Measurements from ENCODE around the gene MUC6.

DNA sequence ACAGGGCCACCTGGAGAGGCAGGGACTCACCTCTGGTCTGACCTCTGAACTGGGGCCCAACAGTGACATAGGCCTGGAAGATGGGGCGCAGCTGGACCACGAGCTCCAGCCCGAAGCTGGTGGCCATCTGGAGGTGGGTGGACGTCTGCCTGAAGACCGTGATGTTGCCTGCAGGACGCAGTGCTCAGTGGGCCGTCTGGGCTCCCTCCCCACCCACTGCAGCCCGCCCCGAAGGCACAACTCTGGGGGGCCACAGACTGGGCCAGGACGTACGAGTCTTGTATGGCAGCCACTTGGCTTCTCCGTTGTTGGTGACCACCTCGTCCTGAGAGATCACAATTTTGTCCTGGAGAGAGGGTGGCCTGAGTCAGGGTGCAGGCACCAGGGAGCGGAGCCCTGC is 7.9 kb downstream of the MUC6 start:
- TF ChIP-seq, protein P1, sequence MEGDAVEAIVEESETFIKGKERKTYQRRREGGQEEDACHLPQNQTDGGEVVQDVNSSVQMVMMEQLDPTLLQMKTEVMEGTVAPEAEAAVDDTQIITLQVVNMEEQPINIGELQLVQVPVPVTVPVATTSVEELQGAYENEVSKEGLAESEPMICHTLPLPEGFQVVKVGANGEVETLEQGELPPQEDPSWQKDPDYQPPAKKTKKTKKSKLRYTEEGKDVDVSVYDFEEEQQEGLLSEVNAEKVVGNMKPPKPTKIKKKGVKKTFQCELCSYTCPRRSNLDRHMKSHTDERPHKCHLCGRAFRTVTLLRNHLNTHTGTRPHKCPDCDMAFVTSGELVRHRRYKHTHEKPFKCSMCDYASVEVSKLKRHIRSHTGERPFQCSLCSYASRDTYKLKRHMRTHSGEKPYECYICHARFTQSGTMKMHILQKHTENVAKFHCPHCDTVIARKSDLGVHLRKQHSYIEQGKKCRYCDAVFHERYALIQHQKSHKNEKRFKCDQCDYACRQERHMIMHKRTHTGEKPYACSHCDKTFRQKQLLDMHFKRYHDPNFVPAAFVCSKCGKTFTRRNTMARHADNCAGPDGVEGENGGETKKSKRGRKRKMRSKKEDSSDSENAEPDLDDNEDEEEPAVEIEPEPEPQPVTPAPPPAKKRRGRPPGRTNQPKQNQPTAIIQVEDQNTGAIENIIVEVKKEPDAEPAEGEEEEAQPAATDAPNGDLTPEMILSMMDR (IDR thresholded peaks at IDR 0.05) = no peak
- no peak for TF ChIP-seq POLR2A (IDR thresholded peaks at IDR 0.05; ENCODE audit: low read depth)
